NOMO-1 treated with dmso at 0.1 percent for 144 hours (cell line): Measurements from ENCODE around the gene GLCE.
A peak's percentile ranks its signal among the peaks of the same experiment; 100 is the strongest.
"Not testable (repeated sequence)": the region's sequence is repeated elsewhere in the genome, so short reads cannot be mapped to it uniquely, and the experiment has no call there.

ENCODE experiments used
- DNase-seq: peaks from one replicate; lab custom pipeline; 2025; ENCODE audit not compliant: unreplicated experiment; lab: John Stamatoyannopoulos, UW

The GLCE gene

DNA sequence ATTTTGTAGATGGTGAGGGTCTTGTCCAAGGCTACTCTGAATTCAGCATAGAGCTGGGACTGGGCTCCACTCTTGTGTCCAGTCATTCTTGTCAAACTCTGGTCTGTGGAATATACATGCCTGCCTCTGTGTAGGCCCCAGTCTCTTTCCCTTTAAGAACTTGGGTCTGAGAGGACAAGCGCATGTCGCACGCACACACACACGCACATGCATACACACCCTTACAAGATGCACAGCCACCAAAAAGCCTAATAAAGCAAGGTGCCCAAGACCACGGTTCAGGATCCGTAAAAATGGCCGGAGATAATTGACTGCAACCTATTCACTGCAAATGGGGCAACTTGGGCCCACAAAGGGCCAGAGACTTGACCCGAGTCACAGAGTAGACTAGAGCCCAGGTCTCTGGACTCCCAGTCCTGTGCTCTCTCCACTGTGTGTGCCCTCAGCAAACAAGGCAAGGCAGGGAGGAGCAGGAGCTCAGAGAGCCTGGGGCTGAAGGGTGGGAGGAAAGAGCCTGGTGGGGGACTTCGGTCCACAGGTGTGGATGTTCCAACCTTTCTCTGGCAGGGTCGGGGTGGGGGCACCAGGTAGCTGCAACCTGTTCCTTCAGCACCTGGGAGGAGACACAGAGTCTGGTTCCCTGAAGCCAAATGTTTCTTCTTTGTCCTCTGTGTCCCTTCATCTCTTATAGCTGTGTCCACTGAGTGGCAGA is 137.4 kb downstream of the GLCE start:
- DNase-seq: no peak

DNA sequence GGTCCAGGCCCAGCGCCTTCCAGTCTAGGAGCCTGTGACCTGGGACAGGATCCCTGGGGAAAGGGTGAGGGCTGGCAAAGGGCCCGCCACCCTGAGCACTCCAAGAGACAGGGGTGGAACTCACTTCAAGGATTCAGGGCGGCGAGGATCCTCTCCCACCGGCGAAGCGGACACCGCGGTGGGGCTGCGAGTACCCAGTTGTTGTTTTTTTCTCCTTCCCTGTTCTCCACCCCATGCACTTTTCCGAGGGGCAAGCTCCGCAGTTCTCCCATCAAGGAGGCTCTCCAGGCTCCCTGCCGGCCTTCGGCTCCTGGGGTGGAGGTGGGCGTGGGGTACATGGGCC is 137.9 kb downstream of the GLCE start:
- no peak for DNase-seq

DNA sequence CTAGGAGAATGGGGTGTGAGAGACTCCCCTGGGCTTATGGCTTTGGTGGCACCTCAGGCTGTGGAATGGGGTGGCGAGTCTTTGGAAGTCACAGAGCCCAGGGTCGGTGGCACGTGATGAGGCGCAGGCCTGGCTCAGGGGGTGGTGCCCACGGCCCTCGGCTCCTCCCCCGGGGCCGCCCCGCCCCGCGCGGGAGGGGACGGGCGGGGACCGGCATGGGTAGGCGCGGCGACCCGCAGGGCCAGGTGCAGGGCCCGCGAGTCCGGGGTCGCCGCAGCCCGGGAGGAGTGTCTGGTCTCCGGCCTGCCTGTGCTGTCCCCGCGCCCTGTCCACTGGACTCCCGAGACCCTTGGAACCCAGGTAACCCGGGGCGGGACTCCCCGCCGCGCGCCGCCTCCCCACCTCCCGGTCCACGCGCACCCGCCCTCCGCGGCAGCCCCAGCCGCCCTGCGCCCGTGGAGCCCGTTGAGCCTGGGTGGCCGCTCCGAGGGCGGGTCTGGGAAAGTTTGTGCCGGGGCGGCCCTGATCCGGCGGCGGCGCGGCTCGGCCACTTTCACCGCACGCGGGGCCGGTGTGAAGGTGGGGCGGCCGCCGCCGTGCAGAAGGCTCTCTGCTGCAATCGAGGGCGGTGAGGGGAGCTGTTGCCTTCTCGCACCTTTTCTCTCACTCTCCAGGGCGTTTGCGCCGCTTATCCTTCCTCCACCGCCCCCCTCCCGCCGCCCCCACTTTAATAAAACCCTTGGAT is 138.4 kb downstream of the GLCE start, which contains the start of gene PAQR5:
Gene PAQR5, plus strand, starts transcription at position 216 of the 745 bp plus-strand sequence. CDS start 61,169 bp downstream, outside the sequence.
- DNase-seq: no peak

DNA sequence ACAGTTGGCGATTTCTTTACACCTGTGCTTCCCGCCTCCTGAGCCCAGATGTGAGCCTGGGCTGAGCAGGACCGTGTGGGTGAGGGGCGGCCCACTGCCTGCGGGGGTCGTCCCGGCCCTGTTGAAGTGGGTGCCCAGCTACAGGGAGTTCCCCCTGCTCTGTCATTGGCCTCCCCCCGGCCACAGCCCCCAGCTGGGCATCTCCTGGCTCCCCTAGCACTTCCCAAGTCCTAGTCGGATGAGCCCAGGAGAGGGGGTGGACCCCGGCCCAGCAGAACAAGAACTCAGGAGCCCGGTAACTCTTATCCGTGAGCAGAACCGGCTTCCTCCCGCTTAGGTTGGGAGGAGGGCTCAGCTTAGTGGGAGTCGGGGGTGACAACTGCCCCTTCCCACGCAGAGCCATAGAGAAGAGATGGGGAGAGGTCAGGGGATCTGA is 139.0 kb downstream of the GLCE start:
- no peak for DNase-seq

DNA sequence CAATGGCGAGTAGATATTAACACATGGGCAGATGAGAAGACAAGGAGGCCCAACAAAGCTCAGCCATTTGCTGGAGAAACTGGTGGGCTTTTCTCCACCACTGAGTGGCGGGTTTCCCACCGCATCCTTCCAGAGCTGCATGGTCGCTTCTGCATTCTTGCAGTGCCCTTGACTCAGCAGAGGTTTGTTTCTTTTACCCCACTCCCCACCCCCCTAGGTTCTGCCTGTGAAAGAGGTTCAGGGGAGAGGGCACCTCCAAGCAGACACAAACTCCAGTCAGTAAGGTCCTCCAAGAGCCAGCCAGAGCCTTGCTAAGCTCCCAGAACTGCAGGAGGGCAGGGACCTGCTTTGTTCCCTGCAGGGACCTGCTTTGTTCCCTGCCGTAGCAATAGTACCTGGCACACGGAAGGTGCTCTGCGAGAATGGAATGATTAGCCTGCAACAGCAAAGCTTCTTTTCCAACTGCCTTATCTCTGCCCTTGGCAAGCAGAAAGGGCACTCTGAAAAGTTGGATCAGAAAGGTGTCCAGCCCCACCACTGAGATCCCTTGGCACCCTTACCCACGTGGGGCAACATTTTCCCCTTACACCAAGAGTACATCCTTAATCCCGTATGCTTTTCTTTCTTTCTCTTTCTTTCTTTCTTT is 139.6 kb downstream of the GLCE start:
- DNase-seq: no peak

DNA sequence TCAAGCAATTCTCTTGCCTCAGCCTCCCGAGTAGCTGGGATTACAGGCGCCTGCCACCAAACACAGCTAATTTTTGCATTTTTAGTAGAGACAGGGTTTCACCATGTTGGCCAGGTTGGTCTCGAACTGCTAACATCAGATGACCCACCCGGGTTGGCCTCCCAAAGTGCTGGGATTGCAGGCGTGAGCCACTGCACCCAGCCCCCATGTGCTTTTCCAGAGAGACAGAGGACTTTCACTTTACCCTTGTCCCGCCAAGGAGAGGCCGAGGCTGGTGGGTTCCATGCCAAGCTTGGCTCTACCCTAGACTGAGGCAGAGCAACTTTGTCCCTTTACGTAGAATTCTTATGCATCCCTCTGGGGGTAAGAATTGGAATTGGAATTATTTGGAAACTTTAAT is 140.7 kb downstream of the GLCE start:
- not testable (repeated sequence) for DNase-seq

DNA sequence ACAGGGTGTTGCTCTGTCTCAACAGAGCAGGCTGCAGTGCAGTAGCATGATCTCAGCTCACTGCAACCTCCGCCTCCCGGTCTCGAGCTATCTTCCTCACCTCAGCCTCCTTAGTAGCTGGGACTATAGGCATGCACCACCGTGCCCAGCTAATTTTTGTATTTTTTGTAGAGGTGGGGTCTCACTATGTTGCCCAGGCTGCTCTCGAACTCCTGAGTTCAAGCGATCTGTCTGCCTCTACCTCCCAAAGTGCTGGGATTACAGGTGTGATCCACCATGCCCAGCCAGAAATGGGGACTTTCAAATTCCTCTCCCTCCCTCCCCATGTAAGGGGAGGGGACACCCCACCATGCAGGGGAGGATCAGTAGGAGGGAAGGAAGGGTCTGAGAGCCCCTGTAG is 141.7 kb downstream of the GLCE start:
- DNase-seq: not testable (repeated sequence)

DNA sequence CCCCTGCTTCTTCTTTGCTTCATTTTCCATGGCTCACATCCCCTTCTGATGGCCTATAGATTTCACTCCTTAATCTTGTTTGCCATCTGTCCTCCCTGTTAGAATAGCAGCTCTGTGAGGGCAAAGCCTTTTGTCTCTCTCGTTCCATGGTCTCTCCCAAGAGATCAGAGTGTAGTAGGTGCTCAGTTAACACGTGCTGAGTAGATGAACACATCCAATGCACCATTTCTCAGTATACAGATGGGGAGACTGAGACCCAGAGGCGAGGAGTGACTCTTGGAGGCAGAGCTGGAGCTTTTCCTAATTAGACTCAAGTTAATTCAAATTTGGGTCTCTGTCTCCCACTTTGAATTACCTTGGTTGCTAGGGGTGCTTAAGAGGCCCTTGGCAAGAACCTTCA is 142.5 kb downstream of the GLCE start:
- DNase-seq: no peak

DNA sequence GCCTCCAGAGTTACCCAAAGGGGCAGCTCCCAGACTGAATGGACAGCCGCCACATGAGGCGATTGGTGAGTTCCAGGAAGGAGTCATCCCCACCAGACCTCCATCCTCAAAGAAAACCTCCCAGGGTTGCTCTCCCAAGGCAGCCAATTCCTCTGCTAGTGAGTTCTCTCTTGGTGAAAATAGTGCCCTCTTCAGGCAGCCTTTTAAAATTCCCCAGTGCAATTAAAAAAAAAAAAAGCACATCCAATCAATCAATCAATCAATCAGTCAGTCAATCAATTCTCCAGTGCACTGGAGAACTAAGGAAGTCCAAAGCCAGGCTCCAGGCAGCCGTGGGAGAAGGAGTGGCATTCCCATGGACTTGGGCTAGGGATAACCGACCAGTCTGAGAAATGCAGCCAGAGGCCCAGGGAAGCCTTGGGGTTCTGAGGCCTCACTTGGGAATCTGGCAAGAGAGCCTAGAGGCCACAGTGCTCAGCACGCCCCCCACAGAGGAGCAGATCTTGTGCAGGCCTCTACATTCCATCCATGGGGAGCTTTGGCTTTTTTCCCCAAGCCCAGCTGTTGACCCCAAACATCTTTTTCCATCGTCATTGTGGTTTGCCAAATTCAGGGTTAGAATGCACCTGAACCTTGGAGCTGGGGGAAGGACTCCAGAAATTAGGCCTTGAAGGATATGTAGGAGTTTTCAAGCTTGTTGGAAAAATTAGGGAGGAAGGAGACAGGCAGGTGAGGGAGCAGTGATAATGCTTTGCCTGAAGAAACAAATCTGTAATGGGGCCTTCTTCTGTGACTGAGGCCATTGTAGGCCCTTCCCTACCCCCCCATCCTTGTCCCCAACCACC is 143.1 kb downstream of the GLCE start:
- DNase-seq: no peak

DNA sequence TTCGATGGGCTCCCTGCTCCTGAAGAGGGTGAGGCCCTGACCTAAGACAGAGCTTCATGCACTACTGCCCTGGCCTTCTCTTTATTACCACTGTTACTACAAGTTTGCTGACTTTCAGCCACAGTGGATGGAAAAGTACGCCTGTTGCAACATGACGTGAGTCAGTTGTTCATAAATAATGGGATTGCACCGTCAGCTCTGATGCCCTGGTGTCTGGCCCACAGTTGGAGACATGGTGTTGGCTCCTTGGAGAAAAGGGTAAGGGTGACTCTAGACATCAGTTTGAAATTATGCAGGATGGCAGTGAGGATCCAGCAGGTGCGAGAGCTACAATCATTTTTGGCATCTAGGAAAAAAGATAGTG is 143.7 kb downstream of the GLCE start:
- DNase-seq: peak; percentile 61

DNA sequence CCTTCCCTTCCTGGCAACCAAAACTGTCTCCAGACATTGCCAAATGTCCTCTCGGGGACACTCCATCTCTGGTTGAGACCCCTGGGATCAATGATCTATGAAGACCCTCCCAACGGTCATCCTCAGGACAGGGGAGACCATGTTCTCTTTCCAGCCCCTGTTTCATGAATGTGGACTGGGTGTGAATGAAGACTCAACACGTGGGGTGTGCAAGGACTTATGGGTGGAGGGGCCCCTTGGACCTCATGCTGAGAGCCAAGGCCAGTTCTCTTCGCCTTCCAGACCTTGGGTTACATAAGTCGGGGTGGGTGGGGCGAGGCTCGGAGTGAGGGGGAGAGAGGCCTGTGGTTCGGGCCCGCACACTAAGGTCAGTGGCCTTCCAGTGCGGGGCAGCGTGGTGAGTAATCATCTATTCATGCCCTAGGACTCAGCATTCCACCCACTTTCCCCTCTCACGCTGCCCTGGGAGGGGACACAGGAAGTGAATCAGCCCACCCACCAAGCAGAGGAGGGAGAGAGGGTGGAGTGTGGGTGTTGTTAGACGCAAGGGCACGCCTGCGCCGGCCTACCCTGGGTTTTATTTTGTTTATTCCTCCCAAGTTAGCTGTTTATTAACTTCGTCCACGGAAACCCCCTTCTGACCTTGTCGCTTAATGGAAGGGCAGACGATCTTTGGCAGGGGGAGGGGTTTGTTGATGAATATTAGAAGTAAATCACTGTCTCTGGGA is 144.9 kb downstream of the GLCE start:
- DNase-seq: peak; percentile 25

DNA sequence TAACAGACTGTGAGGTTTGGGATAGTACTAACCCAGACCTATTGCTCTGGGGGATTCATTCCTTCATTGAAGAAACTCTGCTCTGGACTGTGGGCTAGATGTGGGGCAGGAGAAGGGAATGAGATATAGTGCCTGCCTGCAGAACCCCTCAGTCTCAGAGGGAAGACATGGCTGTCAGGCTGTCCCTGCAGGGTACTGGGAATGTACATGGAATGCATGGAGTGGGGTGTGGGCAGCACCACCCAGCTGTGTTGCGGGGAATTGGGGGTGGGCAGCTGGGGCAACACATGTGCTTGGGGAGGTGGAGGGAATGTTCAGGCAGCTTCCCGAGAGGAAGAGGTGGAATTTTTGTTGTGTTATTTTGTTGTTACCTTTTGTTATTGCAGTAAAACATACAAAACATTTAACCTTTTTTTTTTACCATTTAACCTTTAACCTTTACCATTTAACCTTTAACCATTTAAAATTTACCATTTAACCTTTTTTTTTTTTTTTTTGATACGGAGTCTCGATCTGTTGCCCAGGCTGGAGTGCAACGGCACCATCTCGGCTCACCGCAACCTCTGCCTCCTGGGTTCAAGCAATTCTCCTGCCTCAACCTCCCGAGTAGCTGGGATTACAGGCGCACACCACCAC is 145.6 kb downstream of the GLCE start:
- no peak for DNase-seq

DNA sequence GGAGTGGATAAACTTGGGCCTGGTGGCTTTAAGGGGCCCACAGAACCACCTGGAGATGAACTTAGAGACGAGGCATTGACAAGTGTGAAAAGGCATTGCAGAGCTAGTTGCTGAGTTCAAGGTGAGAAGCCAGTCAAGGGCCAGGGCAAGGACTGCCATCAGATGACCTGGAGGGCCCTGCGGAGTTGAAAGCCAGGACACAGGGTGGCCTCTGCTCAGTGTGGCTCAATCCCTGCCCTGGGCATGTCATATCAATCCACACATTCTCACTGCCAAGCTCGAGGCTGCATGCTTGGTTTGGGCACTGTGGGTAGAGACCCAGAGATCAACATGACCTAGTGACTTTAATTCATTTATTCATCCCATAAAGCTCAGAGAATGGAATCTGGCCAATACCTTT is 147.5 kb downstream of the GLCE start:
- DNase-seq: no peak

DNA sequence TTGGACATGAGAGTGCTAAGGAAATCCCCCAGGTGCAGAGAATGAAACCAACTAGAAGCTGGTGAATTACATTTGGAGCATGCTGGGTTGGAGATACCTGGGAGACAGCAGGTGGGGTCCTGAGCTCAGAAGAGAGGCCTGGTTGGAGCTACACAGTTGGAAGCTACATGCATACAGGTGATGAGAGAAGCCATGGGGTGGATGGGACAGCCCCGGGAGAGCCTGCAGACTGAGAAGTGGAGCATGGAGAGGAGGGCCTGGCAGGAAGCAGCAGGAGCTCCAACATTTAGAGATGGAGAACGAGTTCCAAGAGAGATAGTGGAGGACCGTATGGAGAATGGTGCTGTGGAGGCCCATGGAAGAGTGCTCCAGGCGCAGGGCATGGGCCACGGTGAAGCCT is 148.5 kb downstream of the GLCE start:
- no peak for DNase-seq

DNA sequence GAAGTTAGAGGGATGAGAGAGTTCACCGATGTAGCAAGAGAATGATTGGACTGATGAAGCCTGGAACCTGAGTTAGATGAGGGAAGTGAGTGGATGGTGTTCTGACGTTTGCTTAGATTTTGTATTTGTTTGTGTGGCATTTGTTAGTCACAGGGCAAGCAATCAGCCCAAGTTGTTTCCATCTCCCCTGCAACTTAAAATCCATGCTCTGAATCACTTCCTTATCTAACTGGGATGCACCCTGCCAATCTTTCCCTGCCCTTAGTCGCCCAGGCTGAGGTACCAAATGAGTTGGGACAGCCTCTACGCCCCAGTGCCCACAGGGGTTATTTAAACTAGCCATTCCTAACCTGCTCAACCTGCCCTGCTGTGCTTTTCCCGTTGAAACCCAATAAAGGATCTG is 150.9 kb downstream of the GLCE start:
- DNase-seq: no peak

DNA sequence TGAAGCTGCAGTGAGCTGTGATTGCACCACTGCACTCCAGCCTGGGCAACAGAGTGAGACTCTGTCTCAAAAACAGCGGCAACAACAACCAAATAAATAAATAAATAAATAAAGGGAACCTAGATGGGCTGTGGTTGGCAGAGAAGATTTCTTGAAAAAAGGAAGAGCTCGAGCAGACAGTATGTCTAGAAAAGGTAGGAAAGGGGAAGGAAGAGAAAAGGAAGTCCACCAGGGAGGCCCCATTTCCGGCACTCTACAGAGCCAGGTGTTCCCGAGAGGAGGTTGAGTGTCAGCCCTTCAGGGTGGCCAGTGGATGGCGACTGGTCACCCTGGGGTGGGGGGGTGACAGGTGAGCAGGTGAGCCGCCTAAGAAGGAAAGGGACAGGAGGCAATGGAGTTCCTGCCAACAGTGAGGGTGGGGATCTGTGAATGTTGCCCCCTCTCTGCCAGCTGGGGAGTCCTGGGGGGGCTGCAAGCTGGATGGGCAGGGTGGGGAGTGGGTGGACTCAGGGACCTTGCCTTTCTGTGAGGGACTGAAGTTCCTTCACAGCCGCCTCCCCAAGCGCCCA is 153.1 kb downstream of the GLCE start:
- DNase-seq: peak; percentile 69

DNA sequence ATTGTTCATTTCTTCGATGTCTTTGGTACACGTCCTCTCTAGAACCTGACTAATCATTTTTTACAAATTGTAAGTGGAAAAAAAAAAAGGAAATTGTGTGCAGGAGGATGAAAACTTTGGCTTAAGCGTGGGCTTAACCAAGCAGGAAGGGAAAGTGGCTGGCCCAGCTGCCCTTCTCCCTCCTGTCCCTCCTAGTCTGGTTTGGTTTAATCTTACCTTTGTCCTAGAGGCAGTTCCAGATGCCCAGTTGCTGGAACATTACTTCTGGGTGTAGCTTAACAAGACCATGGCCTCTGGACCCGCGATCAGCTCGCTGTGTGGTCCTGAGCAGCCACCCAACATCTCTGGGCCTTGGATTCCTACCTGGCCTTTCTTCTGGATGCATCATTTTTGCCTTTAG is 153.7 kb downstream of the GLCE start:
- DNase-seq: no peak

DNA sequence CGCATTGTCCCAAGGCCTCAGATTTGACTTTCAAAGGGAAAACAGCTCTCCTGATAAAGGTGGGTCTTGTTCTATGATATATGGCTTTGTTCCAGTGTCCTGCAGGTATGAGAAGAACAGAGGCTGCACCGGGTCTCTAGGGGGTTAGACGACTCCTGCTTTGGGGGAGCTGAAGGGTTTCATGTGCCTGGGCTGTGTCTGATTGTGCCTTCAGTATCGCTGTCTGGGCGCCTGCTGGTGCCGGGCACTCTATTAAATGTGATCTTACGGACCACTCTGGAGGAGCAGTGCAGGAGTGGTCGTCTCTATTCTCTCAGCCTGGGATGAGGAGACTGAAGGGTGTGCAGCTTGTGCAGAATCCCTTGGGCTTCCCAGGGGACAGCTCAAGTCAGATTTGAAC is 154.3 kb downstream of the GLCE start:
- no peak for DNase-seq

DNA sequence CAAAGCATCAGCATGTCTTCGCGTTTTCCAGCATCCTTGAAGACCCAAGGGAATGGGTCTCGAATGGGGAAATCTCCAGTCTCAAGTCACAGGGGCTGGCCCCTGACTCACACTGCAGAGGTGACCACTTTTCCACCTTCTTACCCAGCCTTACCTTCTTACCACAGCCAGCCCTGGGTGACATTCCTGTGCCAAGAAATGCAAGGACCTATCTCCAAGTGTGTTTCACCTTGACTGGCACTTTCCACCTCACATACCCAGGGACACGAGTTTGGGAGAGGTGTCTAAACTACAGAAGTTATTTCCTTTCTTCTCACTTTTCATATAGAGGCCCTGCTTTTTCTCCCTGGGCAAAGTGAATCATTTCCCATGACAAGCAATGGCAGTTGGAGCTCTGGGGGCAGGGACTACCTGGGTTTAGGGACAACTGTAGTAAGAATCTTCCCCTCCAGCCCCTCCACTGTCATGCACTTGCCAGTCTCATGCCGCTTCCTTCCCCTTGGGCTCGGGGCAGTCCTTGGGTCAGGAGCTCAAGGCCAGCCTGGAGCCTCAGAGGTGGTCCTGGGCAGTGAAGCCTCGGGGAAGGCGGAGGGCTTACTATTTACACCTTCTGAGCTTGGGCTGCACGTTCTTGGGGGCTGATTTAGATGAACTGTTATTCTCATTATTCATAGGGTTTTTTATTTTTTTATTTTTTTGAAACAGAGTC is 155.1 kb downstream of the GLCE start:
- DNase-seq: no peak
